Measurements from ENCODE around the gene CDC42. TPM values are rescaled to one million over a fixed set of nuclear protein-coding genes. Genes with fewer than 3 reads are reported as not detected.
A peak's percentile ranks its signal among the peaks of the same experiment; 100 is the strongest.

The CDC42 gene
- total RNA-seq, 1 experiment from 2014 or later = 171 TPM

DNA sequence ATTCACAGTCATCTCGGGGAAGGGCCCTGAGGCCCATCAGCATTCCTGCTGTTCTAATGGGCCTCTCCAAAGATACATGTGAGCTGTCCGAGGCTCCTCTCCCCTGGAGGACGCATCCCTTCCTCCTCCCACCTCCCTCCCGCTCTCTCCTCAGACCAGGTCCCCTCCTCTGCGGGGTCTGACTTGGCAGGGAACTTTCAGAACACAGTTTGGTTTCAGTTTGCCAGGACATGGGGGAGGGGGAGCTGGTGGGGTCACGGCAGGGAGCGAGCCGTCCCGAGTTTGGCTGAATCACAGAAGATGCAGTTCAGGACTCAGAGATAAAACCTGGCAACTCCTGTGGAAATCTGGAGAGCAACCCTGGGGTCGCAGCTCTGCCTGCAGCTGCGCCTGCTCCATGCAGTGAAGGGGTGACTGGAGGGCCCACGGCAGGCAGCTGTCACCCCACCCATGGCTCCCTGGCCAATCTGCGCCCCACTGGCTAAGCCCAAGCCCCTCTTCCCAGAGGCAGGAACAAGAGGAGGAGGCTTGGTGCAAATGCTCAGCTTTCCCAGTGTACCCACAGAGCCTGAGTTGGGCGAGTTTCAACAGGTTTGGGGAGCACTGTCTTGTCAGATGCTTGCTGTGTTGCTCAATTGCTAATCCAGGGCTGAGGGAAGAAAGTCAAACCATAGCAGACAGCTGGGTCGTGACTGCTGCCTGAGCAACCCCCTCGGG, 84.7 kb downstream of the CDC42 start:
- Mint-ChIP-seq H3K4me3 (no peak overlapping the region), H3K27me3 (ENCODE audit: low read depth) (peaks cover 27% of the 10 kb centered on the region), H3K9me3 (no peaks in the 10 kb centered on the region), H3K4me1 (peaks cover 47% of the 10 kb centered on the region), H3K27ac (0 out of 2 replicates have a peak overlapping the region, but pooled peaks have one; percentile 19), H3K36me3 (no peaks in the 10 kb centered on the region)
- ATAC-seq (peak; percentile 20), DNase-seq (ENCODE audit: low spot score) (peak; percentile 37)
- TF ChIP-seq JUN (CRISPR knock-in tag; IDR thresholded peaks at IDR 0.05) = no peak
- TF ChIP-seq IRF2 (CRISPR knock-in tag; IDR thresholded peaks at IDR 0.05; ENCODE audit: borderline replicate concordance, low read depth) = no peak
- TF ChIP-seq, protein P1, sequence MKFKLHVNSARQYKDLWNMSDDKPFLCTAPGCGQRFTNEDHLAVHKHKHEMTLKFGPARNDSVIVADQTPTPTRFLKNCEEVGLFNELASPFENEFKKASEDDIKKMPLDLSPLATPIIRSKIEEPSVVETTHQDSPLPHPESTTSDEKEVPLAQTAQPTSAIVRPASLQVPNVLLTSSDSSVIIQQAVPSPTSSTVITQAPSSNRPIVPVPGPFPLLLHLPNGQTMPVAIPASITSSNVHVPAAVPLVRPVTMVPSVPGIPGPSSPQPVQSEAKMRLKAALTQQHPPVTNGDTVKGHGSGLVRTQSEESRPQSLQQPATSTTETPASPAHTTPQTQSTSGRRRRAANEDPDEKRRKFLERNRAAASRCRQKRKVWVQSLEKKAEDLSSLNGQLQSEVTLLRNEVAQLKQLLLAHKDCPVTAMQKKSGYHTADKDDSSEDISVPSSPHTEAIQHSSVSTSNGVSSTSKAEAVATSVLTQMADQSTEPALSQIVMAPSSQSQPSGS (CRISPR knock-in tag; IDR thresholded peaks at IDR 0.05; ENCODE audit: borderline replicate concordance, low read depth) = no peak
- TF ChIP-seq NR3C1 (CRISPR knock-in tag; conservative IDR thresholded peaks at IDR 0.05; ENCODE audit: low read depth) = no peak
- TF ChIP-seq, protein P2, sequence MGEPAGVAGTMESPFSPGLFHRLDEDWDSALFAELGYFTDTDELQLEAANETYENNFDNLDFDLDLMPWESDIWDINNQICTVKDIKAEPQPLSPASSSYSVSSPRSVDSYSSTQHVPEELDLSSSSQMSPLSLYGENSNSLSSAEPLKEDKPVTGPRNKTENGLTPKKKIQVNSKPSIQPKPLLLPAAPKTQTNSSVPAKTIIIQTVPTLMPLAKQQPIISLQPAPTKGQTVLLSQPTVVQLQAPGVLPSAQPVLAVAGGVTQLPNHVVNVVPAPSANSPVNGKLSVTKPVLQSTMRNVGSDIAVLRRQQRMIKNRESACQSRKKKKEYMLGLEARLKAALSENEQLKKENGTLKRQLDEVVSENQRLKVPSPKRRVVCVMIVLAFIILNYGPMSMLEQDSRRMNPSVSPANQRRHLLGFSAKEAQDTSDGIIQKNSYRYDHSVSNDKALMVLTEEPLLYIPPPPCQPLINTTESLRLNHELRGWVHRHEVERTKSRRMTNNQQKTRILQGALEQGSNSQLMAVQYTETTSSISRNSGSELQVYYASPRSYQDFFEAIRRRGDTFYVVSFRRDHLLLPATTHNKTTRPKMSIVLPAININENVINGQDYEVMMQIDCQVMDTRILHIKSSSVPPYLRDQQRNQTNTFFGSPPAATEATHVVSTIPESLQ (CRISPR knock-in tag; IDR thresholded peaks at IDR 0.05) = no peak
- TF ChIP-seq, protein P3, sequence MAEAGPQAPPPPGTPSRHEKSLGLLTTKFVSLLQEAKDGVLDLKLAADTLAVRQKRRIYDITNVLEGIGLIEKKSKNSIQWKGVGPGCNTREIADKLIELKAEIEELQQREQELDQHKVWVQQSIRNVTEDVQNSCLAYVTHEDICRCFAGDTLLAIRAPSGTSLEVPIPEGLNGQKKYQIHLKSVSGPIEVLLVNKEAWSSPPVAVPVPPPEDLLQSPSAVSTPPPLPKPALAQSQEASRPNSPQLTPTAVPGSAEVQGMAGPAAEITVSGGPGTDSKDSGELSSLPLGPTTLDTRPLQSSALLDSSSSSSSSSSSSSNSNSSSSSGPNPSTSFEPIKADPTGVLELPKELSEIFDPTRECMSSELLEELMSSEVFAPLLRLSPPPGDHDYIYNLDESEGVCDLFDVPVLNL (CRISPR knock-in tag; IDR thresholded peaks at IDR 0.05; ENCODE audit: borderline replicate concordance, low read depth) = no peak
- no peak for TF ChIP-seq ZNF232 (CRISPR knock-in tag; IDR thresholded peaks at IDR 0.05)
- no peak for TF ChIP-seq GTF2I (CRISPR knock-in tag; conservative IDR thresholded peaks at IDR 0.05)
- TF ChIP-seq, protein P4, sequence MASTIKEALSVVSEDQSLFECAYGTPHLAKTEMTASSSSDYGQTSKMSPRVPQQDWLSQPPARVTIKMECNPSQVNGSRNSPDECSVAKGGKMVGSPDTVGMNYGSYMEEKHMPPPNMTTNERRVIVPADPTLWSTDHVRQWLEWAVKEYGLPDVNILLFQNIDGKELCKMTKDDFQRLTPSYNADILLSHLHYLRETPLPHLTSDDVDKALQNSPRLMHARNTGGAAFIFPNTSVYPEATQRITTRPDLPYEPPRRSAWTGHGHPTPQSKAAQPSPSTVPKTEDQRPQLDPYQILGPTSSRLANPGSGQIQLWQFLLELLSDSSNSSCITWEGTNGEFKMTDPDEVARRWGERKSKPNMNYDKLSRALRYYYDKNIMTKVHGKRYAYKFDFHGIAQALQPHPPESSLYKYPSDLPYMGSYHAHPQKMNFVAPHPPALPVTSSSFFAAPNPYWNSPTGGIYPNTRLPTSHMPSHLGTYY (CRISPR knock-in tag; IDR thresholded peaks at IDR 0.05) = no peak
- TF ChIP-seq HMGA2 (CRISPR knock-in tag; IDR thresholded peaks at IDR 0.05) = no peak
- TF ChIP-seq, protein P5, sequence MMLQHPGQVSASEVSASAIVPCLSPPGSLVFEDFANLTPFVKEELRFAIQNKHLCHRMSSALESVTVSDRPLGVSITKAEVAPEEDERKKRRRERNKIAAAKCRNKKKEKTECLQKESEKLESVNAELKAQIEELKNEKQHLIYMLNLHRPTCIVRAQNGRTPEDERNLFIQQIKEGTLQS (CRISPR knock-in tag; conservative IDR thresholded peaks at IDR 0.05) = no peak
- TF ChIP-seq, protein P6, sequence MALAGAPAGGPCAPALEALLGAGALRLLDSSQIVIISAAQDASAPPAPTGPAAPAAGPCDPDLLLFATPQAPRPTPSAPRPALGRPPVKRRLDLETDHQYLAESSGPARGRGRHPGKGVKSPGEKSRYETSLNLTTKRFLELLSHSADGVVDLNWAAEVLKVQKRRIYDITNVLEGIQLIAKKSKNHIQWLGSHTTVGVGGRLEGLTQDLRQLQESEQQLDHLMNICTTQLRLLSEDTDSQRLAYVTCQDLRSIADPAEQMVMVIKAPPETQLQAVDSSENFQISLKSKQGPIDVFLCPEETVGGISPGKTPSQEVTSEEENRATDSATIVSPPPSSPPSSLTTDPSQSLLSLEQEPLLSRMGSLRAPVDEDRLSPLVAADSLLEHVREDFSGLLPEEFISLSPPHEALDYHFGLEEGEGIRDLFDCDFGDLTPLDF (CRISPR knock-in tag; IDR thresholded peaks at IDR 0.05) = no peak
- TF ChIP-seq, protein P7, sequence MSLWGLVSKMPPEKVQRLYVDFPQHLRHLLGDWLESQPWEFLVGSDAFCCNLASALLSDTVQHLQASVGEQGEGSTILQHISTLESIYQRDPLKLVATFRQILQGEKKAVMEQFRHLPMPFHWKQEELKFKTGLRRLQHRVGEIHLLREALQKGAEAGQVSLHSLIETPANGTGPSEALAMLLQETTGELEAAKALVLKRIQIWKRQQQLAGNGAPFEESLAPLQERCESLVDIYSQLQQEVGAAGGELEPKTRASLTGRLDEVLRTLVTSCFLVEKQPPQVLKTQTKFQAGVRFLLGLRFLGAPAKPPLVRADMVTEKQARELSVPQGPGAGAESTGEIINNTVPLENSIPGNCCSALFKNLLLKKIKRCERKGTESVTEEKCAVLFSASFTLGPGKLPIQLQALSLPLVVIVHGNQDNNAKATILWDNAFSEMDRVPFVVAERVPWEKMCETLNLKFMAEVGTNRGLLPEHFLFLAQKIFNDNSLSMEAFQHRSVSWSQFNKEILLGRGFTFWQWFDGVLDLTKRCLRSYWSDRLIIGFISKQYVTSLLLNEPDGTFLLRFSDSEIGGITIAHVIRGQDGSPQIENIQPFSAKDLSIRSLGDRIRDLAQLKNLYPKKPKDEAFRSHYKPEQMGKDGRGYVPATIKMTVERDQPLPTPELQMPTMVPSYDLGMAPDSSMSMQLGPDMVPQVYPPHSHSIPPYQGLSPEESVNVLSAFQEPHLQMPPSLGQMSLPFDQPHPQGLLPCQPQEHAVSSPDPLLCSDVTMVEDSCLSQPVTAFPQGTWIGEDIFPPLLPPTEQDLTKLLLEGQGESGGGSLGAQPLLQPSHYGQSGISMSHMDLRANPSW (CRISPR knock-in tag; conservative IDR thresholded peaks at IDR 0.05; ENCODE audit: low read depth) = no peak
- POLR2A ChIA-PET = interaction anchor here (0.5 to 0.7 kb wide), 2 partner anchors 8 to 214 kb away, joined by 3 read pairs; no protein-coding TSS in a partner anchor
- CTCF ChIA-PET = interaction anchor here (0.6 to 2.0 kb wide), 8 partner anchors 9 to 280 kb away, joined by 3 to 6 read pairs (median 3); no protein-coding TSS in a partner anchor
